HG02798 (cell line): ENCODE measurements around the gene CDCA7L.

Experiments
- ATAC-seq: cut with Tn5 transposase; IDR thresholded peaks from one replicate; pipeline ENCODE4 v1.9.1; 2021; ENCODE audit warnings: mild to moderate bottlenecking; ENCODE audit not compliant: unreplicated experiment, poor library complexity

CDCA7L gene, protein sequence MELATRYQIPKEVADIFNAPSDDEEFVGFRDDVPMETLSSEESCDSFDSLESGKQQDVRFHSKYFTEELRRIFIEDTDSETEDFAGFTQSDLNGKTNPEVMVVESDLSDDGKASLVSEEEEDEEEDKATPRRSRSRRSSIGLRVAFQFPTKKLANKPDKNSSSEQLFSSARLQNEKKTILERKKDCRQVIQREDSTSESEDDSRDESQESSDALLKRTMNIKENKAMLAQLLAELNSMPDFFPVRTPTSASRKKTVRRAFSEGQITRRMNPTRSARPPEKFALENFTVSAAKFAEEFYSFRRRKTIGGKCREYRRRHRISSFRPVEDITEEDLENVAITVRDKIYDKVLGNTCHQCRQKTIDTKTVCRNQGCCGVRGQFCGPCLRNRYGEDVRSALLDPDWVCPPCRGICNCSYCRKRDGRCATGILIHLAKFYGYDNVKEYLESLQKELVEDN

DNA sequence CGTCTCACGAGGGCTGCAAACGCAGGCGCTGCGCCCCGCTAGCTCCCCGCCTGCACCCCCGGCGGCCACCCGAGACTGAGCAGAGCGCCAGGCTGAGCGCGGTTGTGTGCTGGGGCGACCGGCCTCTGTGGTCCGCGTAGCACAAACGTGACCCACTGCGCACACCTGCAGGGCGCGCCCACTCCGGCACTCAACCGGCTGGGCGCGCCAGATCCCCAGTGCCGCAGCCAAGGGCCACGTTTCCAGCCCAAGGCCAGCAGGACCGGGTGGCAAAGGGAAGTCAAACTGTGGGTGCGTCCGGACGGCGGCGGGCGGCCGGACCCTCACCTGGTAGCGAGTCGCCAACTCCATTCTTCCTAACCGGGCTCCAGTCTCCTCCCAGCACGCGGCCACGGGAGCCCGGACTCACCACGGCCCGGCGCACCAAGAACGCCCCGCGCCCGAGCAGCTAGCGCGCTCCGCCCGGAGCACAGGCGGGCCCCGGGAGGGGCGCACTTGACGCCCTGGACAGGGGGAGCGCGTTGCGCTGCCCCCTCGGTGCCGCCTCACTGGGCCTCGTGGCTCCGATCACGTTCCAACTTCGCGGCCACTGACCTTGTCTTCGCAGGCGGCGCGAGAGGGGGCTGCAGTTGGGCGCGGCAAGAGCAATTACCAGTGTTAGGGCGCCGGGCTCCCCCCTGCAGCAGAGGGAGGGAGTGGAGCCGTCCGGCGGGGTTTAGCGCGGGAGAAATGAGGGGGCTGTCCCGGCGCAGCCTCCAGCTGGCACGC is at the start of gene CDCA7L:
Gene CDCA7L, minus strand, starts transcription at position 446 of the 768 bp plus-strand sequence. Its CDS starts 95 bp downstream, at position 351.
- ATAC-seq: peak; percentile 90

DNA sequence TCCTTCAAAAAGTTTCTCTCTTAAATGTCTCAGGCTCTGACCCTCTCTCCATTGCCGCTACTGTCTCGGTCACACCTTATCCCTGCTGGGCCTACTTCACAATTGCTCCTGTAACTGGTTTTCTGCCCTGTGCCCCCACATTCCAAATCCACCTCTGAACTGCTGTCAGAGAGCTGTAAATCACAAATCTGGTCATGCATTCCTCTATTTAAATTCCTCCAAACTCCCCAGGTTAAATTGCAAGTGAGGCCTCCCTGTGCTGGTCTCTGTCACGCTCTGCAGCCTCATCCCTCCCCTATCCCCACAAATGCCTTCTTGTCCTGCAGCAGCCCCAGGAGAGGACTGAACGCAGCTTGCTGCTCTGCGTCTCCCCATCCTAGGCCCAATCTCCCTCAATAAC is 40.4 kb upstream of the CDCA7L start:
- ATAC-seq: no peak

DNA sequence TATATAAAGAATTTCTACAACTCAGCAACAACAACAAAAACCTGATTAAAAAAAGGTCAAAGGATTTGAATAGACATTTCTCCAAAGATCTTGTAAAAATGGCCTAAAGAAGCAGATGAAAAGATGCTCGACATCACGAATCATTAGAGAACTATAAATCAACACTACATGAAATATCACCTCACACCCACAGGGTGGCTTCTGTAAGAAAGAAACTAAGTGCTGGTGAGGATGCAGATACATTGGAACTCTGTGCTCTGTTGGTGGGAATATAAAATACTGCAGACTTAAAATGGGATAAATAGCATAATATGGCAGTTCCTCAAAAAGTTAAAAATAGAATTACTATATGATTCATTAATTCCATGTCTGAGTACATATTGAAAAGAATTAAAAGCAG is 38.3 kb upstream of the CDCA7L start:
- ATAC-seq: no peak

DNA sequence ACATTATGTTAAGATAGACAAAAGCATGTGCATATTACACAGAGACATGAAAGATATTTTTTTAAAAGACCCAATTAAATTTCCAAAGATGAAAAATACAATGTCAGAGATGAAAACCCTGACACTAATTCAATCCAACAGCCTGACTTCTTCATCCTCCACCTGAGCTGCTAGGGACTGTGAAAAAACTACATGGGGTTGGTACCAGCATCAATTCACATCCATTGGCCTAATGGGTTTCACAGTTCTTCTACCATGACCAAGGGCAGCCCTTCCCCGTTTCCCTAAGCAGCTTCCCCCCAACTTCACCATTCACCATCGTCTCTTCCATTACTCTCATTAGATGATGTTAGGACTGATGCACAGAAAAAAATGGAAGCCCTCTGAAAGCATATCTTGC is 37.4 kb upstream of the CDCA7L start:
- no peak for ATAC-seq

DNA sequence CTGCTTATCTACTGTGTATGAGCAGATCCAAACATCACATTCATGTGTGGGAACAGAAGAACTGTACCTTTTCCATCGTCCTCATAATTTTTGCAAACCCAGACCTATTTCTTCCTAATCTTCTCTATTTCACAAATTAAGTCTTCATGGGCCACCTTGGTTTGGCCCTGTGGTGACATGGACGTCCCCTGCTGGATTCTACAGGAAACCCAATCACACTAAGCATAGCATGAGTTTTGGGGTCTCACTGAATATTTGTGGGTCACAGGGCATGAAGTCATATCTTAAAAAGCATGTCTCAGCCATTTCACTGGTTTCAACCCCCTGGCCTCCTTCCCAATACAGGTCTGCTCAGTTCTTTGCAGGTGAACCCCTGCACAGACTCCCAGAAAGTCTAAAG is 35.8 kb upstream of the CDCA7L start:
- ATAC-seq: no peak

DNA sequence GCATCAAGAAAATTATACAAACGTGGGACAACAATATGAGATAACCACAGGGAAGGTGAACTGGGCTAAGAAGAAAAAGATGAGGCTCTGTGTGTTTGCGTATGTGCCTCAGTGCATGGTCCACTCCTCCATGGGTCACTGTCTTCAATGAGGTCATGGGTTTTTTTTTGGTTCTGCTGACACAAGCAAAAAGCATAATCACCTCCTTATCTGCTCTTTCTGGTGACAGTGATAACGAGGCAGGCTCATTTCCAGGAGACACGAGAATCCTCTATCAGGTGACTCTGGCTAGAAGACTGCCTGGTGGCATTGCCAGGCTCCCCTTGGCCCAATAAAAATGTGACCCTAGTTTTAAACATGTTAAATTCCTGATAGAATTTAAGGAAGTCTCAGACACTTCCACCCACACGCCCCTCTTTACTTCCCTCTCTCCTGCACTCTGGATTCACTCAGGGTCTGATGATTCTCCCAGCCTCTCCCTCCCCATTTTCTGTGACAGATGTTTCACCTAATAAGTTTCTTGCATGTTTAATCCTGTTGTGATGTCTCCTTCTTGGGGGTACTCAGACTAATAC is 35.3 kb upstream of the CDCA7L start:
- no peak for ATAC-seq

DNA sequence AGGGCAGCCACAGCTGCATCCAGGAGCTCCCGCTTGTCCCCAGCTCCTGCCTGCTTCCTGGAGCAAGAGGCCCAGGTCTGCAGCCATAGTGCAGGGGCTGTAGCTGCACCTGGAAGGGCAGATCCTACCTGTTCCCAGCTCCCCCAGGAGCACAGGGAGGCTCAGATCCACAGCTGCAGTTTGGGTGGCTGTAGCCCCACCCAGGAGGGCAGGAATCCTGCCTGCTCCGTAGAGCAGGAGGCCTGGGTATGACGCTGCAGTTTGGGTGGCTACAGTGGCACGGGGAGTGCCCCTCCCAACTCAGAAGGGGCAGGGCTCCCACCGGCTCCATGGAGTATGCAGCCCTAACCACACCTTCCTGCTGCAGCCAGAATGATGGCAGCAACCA is 26.7 kb upstream of the CDCA7L start:
- ATAC-seq: no peak

DNA sequence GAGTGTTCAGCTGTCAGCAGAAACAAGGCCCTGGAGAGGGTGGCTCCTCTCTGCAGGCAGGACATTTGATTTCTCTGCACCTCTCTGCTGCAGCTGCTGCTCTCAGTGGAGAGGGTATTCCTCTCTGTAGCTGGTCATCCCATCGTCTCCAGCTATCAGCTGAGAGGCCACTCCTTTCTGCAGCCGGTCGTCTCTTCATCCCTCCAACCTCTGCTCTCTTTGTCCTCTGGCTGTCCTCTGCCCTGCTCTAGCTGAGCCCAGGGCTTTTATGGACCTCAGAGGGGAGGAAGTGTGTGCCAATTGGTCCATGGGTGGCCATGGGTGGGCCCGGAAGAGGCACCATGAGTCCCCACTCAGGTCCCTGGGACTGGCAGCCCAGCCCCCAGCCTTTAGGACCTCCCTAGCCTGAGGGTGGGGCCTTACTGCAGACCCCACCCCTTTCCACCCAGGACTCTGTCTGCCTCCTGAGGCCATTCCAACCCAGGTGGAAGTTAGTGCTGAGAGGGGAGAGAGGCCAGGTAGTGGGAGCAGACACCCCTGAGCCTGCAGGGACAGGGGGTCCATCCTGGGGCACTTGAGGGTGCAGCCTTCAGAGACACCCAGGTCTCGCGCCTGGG is 26.2 kb upstream of the CDCA7L start:
- ATAC-seq: no peak

DNA sequence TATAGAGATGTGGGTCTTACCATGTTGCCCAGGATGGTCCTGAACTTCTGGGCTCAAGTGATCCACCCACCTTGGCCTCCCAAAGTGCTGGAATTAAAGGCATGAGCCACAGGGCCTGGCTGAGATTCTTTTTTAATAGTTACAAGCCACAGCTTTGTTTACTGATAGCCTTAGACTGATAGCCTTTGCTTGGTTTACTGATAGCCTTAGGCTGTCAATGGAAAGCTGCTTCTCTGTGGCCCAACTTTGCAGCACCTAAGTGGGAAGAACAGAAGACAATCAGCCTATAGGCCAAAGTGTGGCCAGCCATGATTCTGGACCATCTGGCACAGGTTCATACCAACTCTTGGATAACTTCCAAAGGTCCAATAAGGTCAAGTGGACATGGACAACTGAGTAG is 24.1 kb upstream of the CDCA7L start:
- ATAC-seq: no peak

DNA sequence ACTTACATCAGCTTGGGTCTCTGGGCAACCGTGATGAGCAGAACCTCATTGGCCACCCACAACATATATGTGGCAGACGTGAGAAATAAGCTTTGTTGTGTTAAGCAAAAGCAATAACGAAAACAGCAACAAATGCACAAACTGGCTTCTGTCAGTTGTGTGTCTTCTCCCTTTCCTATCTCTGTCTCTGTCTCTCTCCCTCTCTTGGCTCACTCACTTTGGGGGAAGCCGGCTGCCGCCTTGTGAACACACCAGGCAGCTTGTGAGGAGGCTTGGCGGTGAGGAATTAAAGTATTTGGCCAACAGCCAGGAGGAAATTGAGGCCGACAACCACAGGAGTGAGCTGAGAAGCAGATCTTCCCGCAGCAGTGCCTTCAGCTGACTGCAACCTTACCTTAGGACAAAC is 21.9 kb upstream of the CDCA7L start:
- ATAC-seq: no peak

DNA sequence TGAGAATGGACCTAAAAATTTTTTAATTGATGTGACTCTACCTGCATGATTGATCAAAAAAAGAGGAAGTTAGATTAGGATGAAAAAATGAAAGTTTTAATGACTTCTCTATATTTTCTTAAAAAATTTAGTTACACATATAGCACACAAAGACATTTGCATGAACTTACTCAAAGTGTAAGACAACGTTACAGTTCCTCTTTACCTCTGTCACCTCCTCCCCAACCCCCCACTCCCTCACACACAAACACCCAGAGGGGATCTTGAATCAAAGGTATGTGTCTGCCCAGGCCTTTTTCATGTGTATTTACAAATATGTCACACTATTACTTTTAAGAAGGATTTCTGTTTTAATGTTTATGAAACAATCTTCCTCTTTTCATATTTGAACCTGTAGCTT is 20.6 kb upstream of the CDCA7L start:
- ATAC-seq: peak; percentile 86

DNA sequence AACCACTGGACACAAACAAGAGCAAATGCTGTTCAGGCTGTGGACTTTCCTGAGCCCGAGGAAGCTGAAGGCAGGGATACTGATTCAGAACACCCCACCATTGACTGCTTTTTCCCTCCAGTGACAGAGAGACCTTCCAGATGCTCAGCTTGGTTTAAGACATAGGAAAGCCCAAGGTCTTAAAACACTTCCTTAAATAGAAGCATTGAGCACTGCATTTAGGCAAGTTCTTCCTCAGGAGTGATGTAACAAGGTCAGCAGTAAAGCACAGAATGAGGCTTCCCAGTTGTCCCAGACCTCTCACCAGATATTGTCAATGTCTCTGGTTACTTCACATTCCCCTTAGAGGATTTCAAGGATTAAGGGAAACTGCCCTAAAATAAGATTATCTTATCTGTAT is 19.6 kb upstream of the CDCA7L start:
- ATAC-seq: no peak

DNA sequence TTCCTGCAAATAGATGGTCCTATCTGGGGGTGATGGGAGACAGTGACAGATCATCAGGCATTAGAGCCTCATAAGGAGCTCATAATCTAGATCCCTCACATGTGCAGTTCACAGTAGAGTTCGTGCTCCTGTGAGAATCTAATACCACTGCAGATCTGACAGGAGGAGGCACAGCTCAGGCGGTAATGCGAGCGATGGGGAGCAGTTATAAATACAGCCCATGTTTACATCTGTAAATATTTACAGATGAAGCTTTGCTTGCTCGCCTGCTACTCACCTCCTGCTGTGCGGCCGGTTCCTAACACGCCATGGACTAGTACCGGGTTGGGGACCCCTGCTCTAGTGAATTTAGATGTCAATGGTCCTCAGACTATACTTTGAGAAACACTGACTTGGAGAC is 17.0 kb upstream of the CDCA7L start:
- ATAC-seq: no peak

DNA sequence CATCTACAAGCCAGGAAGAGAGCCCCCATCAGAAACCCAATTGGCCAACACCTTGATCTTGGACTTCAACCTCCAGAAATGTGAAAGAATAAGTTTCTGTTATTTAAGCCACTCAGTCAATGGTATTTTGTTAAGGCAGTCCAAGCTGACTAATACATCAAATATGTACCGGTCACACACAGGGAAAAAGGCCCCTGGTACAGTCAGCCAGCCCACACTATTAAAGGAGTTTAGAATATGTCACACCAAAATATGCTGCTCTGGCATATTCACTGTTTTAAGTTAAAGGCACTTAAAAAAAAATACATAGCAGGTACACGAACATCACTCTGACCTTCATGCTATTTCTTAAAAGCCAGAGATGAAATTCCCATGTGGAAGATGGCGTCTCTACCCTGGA is 15.2 kb upstream of the CDCA7L start:
- no peak for ATAC-seq

DNA sequence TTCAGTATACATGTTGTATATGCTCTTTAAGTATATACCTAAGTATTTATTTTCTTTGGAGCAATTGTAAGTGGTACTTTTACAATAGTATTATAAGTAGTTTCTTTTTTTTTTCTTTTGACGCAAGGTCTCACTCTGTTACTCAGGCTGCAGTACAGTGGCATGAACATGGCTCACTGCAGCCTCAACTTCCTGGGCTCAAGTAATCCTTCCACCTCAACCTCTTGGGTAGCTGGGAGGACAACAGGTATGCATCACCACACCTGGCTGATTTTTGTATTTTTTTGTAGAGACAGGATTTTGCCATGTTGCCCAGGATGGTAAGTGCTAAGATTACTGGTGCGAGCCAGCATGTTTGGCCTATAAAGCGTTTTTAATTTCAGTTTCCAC is 13.7 kb upstream of the CDCA7L start:
- ATAC-seq: no peak

DNA sequence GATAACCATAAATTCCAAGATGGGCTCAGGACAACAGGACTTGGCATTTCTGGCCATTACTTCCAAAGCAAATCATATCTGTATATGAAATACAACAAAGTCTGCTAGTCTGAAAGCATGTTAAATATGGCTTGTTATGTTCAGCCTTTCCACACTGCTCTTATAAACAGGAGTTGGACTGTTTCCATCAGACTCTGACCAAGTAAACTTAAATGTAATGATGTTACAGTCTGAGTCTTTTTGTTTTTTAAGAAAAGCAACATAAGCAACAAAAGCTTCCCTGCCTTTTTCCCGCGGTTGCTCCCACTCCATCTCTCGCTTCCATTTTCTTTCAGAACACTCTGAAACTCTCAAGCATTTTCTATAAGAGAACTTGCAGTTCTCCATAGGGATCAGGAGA is 8.1 kb upstream of the CDCA7L start:
- no peak for ATAC-seq

DNA sequence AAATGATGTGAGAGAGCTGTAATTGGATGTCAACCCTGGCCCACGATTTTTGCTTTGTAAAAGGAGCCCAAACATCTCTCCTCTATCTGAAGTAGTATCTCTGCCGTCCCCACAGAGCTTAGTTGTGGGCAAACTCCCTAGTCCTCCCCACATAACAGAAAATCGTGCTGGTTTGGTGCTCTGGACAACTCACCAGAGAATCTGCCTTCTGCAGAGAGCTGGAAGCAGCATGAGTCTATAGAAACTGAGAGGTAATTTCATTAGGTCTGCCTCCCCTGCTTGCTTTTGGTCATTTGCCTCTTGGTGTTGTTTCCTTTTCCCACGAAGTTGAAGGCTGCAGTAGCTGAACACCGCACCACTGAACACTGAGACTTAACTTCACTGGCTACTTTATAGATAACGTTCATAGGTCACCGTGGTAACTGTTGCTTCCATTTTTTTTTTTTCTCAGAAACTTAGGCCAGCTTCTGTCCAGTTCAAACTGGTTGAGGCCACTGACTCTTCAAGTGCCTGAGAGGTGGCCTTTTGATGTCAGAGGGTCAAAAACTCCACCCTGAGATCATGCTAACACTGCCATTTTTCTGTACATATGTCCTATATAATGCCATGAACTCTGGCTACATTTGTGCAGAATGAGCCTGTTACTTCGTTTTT is 3.3 kb upstream of the CDCA7L start:
- ATAC-seq: no peak

DNA sequence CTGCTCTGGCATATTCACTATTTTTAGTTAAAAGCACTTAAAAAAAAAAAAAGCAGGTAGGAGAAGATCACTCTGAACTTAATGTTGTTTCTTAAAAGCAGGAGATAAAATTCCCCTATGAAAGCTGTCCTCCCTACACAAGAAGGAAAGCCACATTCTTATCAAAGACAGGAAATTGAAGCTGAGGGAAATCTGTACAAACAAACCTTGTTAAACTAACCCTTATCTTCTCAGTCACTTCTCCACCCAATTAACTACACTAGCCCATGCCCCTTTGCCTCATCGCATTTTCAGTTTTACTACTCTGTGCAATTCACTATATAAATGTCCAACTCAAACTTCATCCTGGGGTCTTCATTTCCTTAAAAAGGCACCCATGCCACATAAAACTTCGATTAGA is 2.7 kb upstream of the CDCA7L start:
- ATAC-seq: no peak

DNA sequence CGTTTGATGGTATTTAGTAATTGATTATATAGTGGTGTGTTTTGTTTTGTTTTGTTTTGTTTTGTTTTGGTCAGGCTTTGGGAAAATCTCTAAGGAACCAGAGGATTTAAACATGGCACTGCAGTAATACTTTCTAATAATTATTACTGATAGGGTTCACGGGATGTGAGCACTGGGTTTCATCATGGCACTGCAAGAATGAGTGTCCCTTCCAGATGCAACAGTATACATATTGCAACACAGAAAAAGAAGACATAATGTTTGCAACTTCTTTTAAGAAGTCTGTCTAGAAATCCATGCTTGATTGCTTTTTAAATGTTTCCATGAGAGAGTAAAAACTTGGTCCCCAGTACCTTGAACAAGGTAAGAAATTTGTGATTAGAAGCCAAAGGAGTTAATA is 2.2 kb upstream of the CDCA7L start:
- ATAC-seq: no peak

DNA sequence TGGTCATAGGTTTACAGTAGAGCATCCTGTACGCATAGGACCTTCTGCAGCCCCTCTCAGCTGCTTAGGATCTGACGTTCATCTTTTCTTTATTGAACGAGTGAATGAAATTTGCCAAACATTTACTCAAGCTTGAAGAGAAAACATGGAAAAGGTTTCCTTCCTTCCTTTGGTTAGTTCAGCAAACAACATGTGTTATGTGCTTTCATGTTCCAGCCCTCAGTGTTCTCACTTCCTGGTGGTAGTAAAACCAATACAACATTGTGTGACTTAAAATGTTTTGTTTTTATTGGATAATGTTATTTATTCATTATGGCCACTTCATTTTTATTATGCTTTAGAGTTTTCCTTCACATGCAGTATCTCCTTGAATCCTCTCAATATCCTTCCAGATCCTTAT is 1.4 kb upstream of the CDCA7L start:
- ATAC-seq: no peak
